Hepatocyte (in vitro differentiated cells): ENCODE measurements around the gene EVX2. TPM values are rescaled to one million over a fixed set of nuclear protein-coding genes. Genes with fewer than 3 reads are reported as not detected.
A peak's percentile ranks its signal among the peaks of the same experiment; 100 is the strongest.

Source experiments
- DNase-seq: peaks from one replicate; pipeline ENCODE4 v3.0.0-alpha.2; 2016; ENCODE audit warnings: low spot score
- H2AFZ ChIP-seq: fragments of 200-600 bp; sonication (generic); 2 replicates; pipeline ENCODE4 v1.6.0; 2016; ENCODE audit warnings: antibody characterized with exemption, mild to moderate bottlenecking
- H3K27ac ChIP-seq: fragments of 200-600 bp; sonication (generic); 2 replicates; pipeline ENCODE4 v1.5.1; 2016; ENCODE audit warnings: mild to moderate bottlenecking
- H3K27me3 ChIP-seq: fragments of 200-600 bp; sonication (generic); 2 replicates; pipeline ENCODE4 v1.6.1; 2016
- H3K36me3 ChIP-seq: fragments of 200-600 bp; sonication (generic); replicated peaks from 2 replicates; pipeline ENCODE4 v1.5.1; 2016; ENCODE audit warnings: low read depth; ENCODE audit not compliant: insufficient read depth
- H3K4me1 ChIP-seq: fragments of 200-600 bp; sonication (generic); 2 replicates; pipeline ENCODE4 v1.5.1; 2016; ENCODE audit warnings: mild to moderate bottlenecking, moderate library complexity; ENCODE audit not compliant: insufficient read depth
- H3K4me2 ChIP-seq: fragments of 200-600 bp; sonication (generic); 2 replicates; pipeline ENCODE4 v1.6.0; 2016
- H3K4me3 ChIP-seq: fragments of 200-600 bp; sonication (generic); 2 replicates; pipeline ENCODE4 v1.5.1; 2016; ENCODE audit warnings: mild to moderate bottlenecking
- H3K79me2 ChIP-seq: fragments of 200-600 bp; sonication (generic); 2 replicates; pipeline ENCODE4 v1.6.0; 2017; ENCODE audit warnings: mild to moderate bottlenecking
- H3K9me2 ChIP-seq: fragments of 200-600 bp; sonication (generic); replicated peaks from 2 replicates; pipeline ENCODE4 v1.6.0; 2017; ENCODE audit warnings: mild to moderate bottlenecking; ENCODE audit not compliant: insufficient read depth
- H3K9me3 ChIP-seq: fragments of 200-600 bp; sonication (generic); 2 replicates; pipeline ENCODE4 v1.5.1; 2016; ENCODE audit warnings: low read depth, mild to moderate bottlenecking
- H4K20me1 ChIP-seq: fragments of 200-600 bp; sonication (generic); 2 replicates; pipeline ENCODE4 v1.6.0; 2016; ENCODE audit warnings: mild to moderate bottlenecking; ENCODE audit not compliant: insufficient read depth, poor library complexity, severe bottlenecking
- EZH2 ChIP-seq: fragments of 200-600 bp; sonication (generic); IDR thresholded peaks from 2 replicates; pipeline ENCODE4 v1.6.1; 2016; ENCODE audit warnings: antibody characterized with exemption, mild to moderate bottlenecking, borderline replicate concordance
- EZH2phosphoT487 ChIP-seq: fragments of 200-600 bp; sonication (generic); IDR thresholded peaks from one replicate; pipeline ENCODE4 v1.6.1; 2018; ENCODE audit warnings: antibody characterized with exemption, mild to moderate bottlenecking, low read depth, moderate library complexity; ENCODE audit not compliant: unreplicated experiment, severe bottlenecking
- WGBS: methylation state at CpG from one replicate; pipeline ENCODE4 v1.1.6; 2016; ENCODE audit warnings: low lambda C conversion rate; ENCODE audit errors: missing lambda C conversion rate; 5-methylcytosine and 5-hydroxymethylcytosine counted together
- polyA plus RNA-seq: library from polyadenylated mRNA; unstranded; fragments of >200 nt; fragmentation: Nextera tagmentation; extraction: Ambion mirVana; gene quantifications from 2 replicates; pipeline ENCODE4 v1.2.1, GENCODE V29; 2016
- total RNA-seq: library from RNA; depleted of rRNA; stranded (reverse); fragments of >200 nt; gene quantifications from 2 replicates; pipeline ENCODE4 v1.2.3, GENCODE V29; 2014
- TF ChIP-seq, protein P1 (sequence below): fragments of 200-600 bp; sonication (generic); IDR thresholded peaks from 2 replicates; pipeline ENCODE4 v1.5.1; 2016; ENCODE audit warnings: antibody characterized with exemption, mild to moderate bottlenecking; ENCODE audit not compliant: poor library complexity

Gene EVX2
- total and polyA plus RNA-seq, 2 experiments from 2014 or later: 1.7 to 3.5 TPM

DNA sequence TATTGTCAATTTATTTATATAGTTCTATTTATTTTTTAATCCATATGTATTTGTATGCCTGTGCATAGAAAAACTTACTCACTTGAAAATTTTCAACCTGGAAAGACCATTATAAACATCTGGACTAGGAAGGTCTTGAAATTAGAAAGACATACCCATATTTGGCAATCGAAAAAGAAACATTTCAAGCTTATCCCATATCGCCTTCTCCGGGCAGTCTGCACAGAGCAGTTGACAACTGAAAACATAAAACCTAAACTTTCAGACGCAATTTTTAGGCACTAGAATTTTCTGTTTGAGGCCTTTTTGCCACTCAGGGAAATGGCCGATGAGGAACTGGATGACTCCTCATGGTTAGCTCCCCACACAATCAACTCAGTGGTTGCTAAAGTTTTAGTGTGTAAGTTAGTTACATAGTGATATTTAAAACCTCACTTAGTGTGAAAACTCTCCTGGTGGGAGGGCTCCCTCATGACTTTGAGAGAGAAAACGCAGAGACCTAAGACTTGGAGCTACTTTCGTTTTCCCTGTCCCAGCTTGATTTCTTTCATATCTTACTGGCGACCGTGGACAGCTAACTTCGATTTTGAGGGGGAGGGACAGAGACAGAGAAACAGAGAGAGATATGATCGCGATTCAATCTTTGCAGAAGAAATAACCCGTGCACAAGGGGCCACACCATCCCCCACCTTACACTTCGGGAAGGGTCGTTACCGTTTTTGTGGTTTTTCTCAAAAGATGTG lies 12.7 kb upstream of the EVX2 start:
- Histone ChIP-seq H3K4me1 (no peaks in the 10 kb centered on the region), H3K4me3 (peak overlapping the region; percentile 57), H4K20me1 (peaks cover 14% of the 10 kb centered on the region), H3K4me2 (peak overlapping the region; percentile 91), H3K9me3 (no peaks in the 10 kb centered on the region), H3K27ac (peak overlapping the region; percentile 89), H3K79me2 (peaks cover 60% of the 10 kb centered on the region), H3K27me3 (peaks cover 94% of the 10 kb centered on the region), H3K36me3 (no peaks in the 10 kb centered on the region), H2AFZ (peak overlapping the region; percentile 19), H3K9me2 (no peaks in the 10 kb centered on the region)
- no peak for DNase-seq
- WGBS: 4% methylated on average over 16 of the region's 16 CpGs
- no peak for TF ChIP-seq EZH2phosphoT487
- no peak for TF ChIP-seq EZH2
- TF ChIP-seq, protein P1, sequence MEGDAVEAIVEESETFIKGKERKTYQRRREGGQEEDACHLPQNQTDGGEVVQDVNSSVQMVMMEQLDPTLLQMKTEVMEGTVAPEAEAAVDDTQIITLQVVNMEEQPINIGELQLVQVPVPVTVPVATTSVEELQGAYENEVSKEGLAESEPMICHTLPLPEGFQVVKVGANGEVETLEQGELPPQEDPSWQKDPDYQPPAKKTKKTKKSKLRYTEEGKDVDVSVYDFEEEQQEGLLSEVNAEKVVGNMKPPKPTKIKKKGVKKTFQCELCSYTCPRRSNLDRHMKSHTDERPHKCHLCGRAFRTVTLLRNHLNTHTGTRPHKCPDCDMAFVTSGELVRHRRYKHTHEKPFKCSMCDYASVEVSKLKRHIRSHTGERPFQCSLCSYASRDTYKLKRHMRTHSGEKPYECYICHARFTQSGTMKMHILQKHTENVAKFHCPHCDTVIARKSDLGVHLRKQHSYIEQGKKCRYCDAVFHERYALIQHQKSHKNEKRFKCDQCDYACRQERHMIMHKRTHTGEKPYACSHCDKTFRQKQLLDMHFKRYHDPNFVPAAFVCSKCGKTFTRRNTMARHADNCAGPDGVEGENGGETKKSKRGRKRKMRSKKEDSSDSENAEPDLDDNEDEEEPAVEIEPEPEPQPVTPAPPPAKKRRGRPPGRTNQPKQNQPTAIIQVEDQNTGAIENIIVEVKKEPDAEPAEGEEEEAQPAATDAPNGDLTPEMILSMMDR: no peak

DNA sequence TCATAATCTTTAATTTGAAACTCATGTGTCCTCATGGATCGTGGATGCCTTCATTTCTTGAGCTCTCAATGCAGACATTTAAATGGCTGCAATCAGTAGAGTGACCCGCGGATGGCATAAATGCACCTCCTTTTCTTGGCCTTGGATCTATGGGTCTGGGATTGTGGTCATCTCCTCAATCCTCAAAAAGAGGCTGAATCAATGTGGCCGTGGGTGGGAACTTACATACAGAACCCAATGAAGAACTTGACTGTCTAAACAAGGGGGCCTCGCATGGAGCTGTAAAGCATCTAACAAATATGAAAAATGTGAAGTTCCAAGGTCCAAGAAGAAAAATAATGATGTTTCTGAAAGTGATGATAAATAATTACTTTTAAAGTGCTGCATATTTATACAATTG lies 11.7 kb upstream of the EVX2 start:
- TF ChIP-seq, protein P1: no peak
- no peak for TF ChIP-seq EZH2
- no peak for TF ChIP-seq EZH2phosphoT487
- Histone ChIP-seq H3K4me1 (no peaks in the 10 kb centered on the region), H4K20me1 (peaks cover 14% of the 10 kb centered on the region), H3K9me3 (no peaks in the 10 kb centered on the region), H2AFZ (no peak overlapping the region), H3K36me3 (no peaks in the 10 kb centered on the region), H3K4me2 (peak overlapping the region; percentile 91), H3K4me3 (peak overlapping the region; percentile 57), H3K27ac (peak overlapping the region; percentile 89), H3K79me2 (peaks cover 57% of the 10 kb centered on the region), H3K9me2 (no peaks in the 10 kb centered on the region), H3K27me3 (peaks cover 94% of the 10 kb centered on the region)
- no peak for DNase-seq
- WGBS: 18% methylated on average over 5 of the region's 5 CpGs

DNA sequence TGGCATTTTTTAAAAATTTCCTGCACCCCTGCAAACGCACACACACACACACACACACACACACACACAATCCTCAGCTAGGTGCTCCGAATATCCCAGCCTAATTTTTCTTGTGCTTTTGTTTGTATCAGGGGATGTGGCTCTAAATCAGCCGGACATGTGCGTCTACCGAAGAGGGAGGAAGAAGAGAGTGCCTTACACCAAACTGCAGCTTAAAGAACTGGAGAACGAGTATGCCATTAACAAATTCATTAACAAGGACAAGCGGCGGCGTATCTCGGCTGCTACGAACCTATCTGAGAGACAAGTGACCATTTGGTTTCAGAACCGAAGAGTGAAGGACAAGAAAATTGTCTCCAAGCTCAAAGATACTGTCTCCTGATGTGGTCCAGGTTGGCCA lies 10.6 kb upstream of the EVX2 start:
- no peaks in the 10 kb centered on the region for H3K4me1 ChIP-seq
- DNase-seq: no peak
- no peaks in the 10 kb centered on the region for H3K9me3 ChIP-seq
- H3K36me3 ChIP-seq: no peaks in the 10 kb centered on the region
- no peak overlapping the region for H2AFZ ChIP-seq
- peak overlapping the region; percentile 57 for H3K4me3 ChIP-seq
- peaks cover 14% of the 10 kb centered on the region for H4K20me1 ChIP-seq
- peak overlapping the region; percentile 91 for H3K4me2 ChIP-seq
- 7% methylated on average over 12 of the region's 12 CpGs for WGBS
- TF ChIP-seq, protein P1: no peak
- peak; percentile 60 for TF ChIP-seq EZH2
- TF ChIP-seq EZH2phosphoT487: peak; percentile 20
- H3K9me2 ChIP-seq: no peaks in the 10 kb centered on the region
- H3K27me3 ChIP-seq: peaks cover 94% of the 10 kb centered on the region
- peak overlapping the region; percentile 89 for H3K27ac ChIP-seq
- H3K79me2 ChIP-seq: peaks cover 58% of the 10 kb centered on the region
